Hepatic stellate cell (primary cell): ENCODE measurements around the gene GAPDH.
"Not testable (repeated sequence)": the region's sequence is repeated elsewhere in the genome, so short reads cannot be mapped to it uniquely, and the experiment has no call there.

Experiments used
- DNase-seq: peaks from one replicate; pipeline ENCODE4 v3.0.0; 2011; ENCODE audit warnings: low spot score

GAPDH gene

DNA sequence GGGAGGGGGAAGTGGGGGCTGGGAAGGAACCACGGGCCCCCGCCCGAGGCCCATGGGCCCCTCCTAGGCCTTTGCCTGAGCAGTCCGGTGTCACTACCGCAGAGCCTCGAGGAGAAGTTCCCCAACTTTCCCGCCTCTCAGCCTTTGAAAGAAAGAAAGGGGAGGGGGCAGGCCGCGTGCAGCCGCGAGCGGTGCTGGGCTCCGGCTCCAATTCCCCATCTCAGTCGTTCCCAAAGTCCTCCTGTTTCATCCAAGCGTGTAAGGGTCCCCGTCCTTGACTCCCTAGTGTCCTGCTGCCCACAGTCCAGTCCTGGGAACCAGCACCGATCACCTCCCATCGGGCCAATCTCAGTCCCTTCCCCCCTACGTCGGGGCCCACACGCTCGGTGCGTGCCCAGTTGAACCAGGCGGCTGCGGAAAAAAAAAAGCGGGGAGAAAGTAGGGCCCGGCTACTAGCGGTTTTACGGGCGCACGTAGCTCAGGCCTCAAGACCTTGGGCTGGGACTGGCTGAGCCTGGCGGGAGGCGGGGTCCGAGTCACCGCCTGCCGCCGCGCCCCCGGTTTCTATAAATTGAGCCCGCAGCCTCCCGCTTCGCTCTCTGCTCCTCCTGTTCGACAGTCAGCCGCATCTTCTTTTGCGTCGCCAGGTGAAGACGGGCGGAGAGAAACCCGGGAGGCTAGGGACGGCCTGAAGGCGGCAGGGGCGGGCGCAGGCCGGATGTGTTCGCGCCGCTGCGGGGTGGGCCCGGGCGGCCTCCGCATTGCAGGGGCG, at the start of gene GAPDH:
TSS of gene GAPDH (plus strand) at position 595 of the 772 bp plus-strand sequence. CDS start 316 bp downstream, outside the sequence.
- DNase-seq = peak; percentile 91

GRCh38 chr12:6488240-6488639, 46.1 kb upstream of the GAPDH start:
- DNase-seq = no peak

GRCh38 chr12:6489449-6489848, 44.9 kb upstream of the GAPDH start:
- no peak for DNase-seq

DNA sequence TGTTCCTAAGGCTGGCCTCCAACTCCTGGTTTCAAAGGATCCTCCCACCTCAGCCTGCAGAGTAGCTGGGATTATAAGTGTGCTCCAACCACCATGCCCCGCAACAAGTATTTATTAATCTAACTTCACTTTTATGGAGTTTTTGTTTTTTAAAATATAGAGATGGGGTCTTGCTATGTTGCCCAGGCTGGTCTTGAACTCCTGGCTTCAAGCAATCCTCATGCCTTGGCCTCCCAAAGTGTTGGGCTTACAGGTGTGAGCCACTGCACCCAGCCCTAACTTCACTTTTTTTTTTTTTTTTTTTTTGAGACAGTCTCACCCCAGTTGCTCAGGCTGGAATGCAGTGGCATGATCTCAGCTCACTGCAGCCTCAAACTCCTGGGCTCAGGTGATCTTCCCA, 43.6 kb upstream of the GAPDH start:
- DNase-seq = not testable (repeated sequence)

- DNase-seq = peak; percentile 95
Observed at GRCh38 chr12:6492838-6493496, 41.4 kb upstream of the GAPDH start, which contains the start of gene MRPL51. TSS of gene MRPL51 (minus strand) at chr12:6493262. CDS start at chr12:6493136, 126 bp downstream.

GRCh38 chr12:6493497-6494257, 40.6 kb upstream of the GAPDH start, which contains the start of gene NCAPD2:
TSS of gene NCAPD2 (plus strand) at chr12:6494102. CDS start at chr12:6495099, 997 bp downstream.
- peak; percentile 95 for DNase-seq

GRCh38 chr12:6494258-6494743, 40.0 kb upstream of the GAPDH start:
- DNase-seq = no peak

DNA sequence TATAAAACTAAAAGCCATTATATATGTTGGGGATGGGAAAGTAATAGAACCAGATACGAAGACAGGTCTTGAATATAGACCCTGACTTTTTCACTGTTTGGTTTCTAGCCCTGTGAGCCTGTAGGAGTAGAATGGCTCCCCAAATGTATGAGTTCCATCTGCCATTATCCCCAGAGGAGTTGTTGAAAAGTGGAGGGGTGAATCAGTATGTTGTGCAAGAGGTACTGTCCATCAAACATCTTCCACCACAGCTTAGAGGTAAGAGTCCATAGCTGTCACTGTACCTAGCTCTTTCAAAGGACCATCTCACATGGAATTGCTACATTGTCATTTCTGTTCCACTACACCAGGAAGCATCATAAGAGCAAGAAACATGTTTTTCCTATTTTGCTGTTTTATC, 39.3 kb upstream of the GAPDH start:
- DNase-seq = no peak

- DNase-seq = not testable (repeated sequence)
Observed at GRCh38 chr12:6497291-6497690, 37.0 kb upstream of the GAPDH start.

DNA sequence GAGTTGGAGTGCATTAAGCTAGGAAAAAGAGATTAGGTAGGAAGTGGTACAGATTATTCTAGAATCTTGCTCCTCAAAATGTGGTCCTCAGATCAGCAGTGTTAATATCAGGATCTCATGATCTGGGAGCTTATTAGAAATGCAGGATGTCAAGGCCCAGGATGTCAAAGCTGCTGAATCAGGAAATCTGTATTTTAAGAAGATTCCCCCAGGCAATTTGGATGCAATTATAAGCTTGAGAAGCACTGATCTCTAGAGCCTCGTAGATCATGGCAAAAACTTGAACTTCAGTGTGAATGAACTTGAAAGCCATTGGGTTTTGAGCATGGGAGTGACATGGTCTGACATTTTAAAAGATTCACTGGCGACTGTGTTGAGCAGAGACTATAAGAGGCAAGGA, 33.9 kb upstream of the GAPDH start:
- no peak for DNase-seq

- no peak for DNase-seq
Observed at GRCh38 chr12:6507102-6507998, 27.0 kb upstream of the GAPDH start.

DNA sequence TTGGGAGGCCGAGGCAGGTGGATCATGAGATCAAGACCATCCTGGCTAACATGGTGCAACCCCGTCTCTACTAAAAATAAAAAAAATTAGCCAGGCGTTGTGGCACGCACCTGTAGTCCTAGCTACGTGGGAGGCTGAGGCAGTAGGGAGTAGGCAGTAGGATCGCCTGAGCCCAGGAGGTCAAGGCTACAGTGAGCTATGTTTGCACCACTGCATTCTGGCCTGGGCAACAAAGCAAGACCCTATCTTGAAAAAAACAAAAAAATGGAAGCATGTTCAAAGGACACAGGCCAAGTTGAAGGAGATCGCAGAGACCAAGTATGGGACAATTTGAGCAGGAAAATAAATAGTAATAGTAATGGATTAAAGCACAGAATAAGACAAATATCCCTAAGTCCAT, 26.2 kb upstream of the GAPDH start:
- DNase-seq = no peak

GRCh38 chr12:6520186-6520585, 14.1 kb upstream of the GAPDH start:
- DNase-seq = no peak

DNA sequence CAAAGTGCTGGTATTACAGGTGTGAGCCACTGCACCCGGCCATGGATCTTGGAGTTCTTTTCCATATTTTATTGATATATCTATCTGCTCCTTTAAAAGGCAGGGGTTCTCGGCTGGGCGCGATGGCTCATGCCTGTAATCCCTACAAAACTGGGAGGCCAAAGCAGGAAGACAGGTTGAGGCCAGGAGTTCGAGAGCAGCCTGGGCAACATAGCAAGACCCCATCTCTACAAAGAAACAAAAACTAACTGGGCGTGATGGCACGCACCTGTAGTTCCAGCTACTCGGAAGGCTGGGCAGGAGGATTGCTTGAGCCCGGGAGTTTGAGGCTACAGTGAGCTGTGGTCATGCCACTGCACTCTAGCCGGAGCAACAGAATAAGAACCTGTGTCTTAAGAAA, 12.1 kb upstream of the GAPDH start:
- no peak for DNase-seq

- DNase-seq = no peak
Observed at GRCh38 chr12:6523708-6524107, 10.6 kb upstream of the GAPDH start.

GRCh38 chr12:6524648-6525047, 9.7 kb upstream of the GAPDH start:
- DNase-seq = no peak

GRCh38 chr12:6526201-6526600, 8.1 kb upstream of the GAPDH start:
- DNase-seq = no peak

DNA sequence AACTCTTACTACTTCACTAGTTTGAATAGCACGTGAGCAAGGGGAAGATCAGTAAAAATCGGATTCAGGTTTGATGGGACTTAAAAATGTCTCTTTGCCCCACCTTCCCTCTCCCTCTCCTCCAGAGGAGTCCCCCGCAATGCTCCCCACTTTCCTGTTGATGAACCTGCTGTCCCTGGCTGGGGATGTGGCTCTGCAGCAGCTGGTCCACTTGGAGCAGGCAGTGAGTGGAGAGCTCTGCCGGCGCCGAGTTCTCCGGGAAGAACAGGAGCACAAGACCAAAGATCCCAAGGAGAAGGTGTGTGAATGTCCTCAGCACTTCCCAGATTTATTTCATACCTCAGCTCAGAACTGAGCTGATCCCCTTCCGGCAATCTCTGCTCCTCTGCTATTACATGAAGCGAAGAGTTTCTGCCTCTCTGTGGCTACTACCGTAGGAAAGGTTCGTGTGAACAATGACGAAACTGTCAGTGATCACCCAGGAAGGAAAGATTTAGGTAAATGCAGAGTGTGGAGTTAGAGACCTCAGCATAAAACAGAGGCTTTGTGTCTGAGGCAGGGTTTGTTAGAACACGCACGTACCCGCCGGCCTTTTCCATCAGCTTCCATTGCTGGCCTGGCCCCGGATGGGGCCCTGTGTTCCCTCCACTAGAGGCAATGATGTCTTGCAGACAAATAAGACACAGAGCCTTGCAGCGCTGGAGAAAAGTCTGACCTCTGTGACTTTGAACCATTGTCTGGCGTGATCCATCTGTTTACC, 7.4 kb upstream of the GAPDH start:
- DNase-seq = no peak

GRCh38 chr12:6527711-6528110, 6.6 kb upstream of the GAPDH start:
- DNase-seq = no peak

- no peak for DNase-seq
Observed at GRCh38 chr12:6528539-6529235, 5.6 kb upstream of the GAPDH start.
